ENCODE results near the gene HIBADH.

The HIBADH gene

GRCh38 chr7:27619492-27619891 is 43.2 kb downstream of the HIBADH start:
- H3K36me3 ChIP-seq (ENCODE audit: control insufficient read depth in 2 of 2, insufficient read depth in 2 of 2, low read length in 2 of 2): peaks cover 0 to 4% of the 10 kb centered on the region in 2 donors

DNA sequence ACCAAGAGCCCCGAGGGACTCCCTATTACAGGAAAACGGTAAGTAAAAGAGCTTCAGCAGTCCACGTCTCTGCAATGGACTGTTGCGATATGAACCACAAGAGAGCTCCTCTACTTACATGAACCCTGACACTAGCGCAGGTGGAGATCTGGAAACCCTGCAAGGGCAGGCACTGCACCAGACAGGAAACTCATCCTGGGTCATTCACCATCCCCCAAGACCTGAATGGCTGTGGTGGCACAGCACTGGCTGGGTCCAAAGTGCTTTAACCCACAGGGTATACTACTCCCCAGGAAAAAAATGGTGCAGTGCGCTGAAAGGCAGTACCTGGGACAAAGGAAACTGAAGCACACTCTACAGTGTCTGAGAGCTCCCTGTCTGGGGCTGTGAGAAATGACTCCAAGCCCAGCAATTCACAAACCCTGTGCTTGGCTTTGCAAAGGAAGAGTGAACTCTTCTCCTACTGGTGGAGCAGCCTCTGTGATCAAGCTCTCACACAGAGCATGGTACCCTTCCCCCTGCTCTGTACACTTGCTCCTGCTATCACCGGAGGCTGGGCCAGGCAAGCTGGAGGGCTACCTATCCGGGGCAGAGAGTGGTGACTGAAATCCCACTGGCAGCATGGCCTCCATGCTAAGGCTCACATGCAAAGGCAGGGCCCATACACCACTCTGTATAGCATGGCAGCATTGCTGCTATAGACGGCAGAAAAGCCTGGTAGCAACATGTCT is 44.9 kb downstream of the HIBADH start:
- no peaks in the 10 kb centered on the region for H3K27me3 ChIP-seq (ENCODE audit: control insufficient read depth in 2 of 2, insufficient read depth in 2 of 2, low read length in 2 of 2)
- no peaks in the 10 kb centered on the region for H3K4me1 ChIP-seq (ENCODE audit: control insufficient read depth in 2 of 2, insufficient read depth in 2 of 2, low read length in 2 of 2)
- H3K36me3 ChIP-seq (ENCODE audit: control insufficient read depth in 2 of 2, insufficient read depth in 2 of 2, low read length in 2 of 2): peaks cover 0 to 4% of the 10 kb centered on the region in 2 donors
- peaks cover 9 to 12% of the 10 kb centered on the region in 2 donors for H3K9me3 ChIP-seq (ENCODE audit: control insufficient read depth in 2 of 2, low read length in 2 of 2)
- no peak overlapping the region for H3K27ac ChIP-seq (ENCODE audit: low read depth in 2 of 2, low read length in 2 of 2)
- no peak overlapping the region for H3K4me3 ChIP-seq (ENCODE audit: low read length in 2 of 2)
- H3K9ac ChIP-seq (ENCODE audit: low read depth in 1 of 2, low read length in 2 of 2): no peak overlapping the region

More at GRCh38 chr7:27619492-27619891, 43.2 kb downstream of the HIBADH start:
- Histone ChIP-seq H3K9me3 (ENCODE audit: control insufficient read depth in 2 of 2, low read length in 2 of 2) (peaks cover 9 to 12% of the 10 kb centered on the region in 2 donors), H3K4me3 (ENCODE audit: low read length in 2 of 2) (no peak overlapping the region), H3K27me3 (ENCODE audit: control insufficient read depth in 2 of 2, insufficient read depth in 2 of 2, low read length in 2 of 2) (no peaks in the 10 kb centered on the region), H3K9ac (ENCODE audit: low read depth in 1 of 2, low read length in 2 of 2) (no peak overlapping the region), H3K27ac (ENCODE audit: low read depth in 2 of 2, low read length in 2 of 2) (no peak overlapping the region), H3K4me1 (ENCODE audit: control insufficient read depth in 2 of 2, insufficient read depth in 2 of 2, low read length in 2 of 2) (no peaks in the 10 kb centered on the region)

GRCh38 chr7:27616914-27617548 is 45.7 kb downstream of the HIBADH start:
- no peak overlapping the region for H3K9ac ChIP-seq (ENCODE audit: low read depth in 1 of 2, low read length in 2 of 2)
- peaks cover 0 to 4% of the 10 kb centered on the region in 2 donors for H3K36me3 ChIP-seq (ENCODE audit: control insufficient read depth in 2 of 2, insufficient read depth in 2 of 2, low read length in 2 of 2)
- no peaks in the 10 kb centered on the region for H3K4me1 ChIP-seq (ENCODE audit: control insufficient read depth in 2 of 2, insufficient read depth in 2 of 2, low read length in 2 of 2)
- H3K4me3 ChIP-seq (ENCODE audit: low read length in 2 of 2): no peak overlapping the region
- no peaks in the 10 kb centered on the region for H3K27me3 ChIP-seq (ENCODE audit: control insufficient read depth in 2 of 2, insufficient read depth in 2 of 2, low read length in 2 of 2)
- H3K9me3 ChIP-seq (ENCODE audit: control insufficient read depth in 2 of 2, low read length in 2 of 2): peaks cover 9 to 12% of the 10 kb centered on the region in 2 donors
- H3K27ac ChIP-seq (ENCODE audit: low read depth in 2 of 2, low read length in 2 of 2): no peak overlapping the region

- H3K9me3 ChIP-seq (ENCODE audit: control insufficient read depth in 2 of 2, low read length in 2 of 2): peaks cover 9 to 12% of the 10 kb centered on the region in 2 donors
Observed at GRCh38 chr7:27616186-27616491, 46.5 kb downstream of the HIBADH start.

DNA sequence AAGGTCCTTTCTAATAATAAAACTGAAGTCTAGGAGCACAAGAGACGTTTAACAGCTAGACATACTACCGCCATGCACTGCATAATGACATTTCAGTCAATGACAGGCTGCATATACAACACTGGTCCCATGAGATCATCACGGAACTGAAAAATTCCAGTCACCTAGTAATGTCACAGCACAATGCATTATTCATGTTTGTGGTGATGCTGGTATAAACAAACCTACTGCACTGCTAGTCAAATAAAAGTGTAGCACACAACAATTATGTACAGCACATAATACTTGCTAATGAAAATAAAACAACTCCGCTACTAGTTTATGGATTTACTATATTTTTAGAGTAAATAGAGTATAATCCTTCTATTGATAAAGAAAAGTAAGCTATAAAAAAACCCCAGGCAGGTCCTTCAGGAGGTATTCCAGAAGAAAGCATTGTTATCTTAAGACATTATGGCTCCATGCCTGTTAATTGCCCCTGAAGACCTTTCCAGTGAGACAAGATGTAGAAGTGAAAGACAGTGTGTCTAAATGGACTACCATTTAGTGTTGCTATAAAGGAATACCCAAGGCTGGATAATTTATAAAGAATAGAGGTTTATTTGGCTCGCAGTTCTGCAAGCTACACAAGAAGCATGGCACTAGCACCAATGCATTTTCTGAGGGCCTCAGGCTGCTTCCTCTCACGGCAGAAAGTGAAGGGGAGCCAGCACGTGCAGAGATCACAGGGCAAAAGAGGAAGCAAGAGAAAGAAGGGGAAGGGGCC is 47.1 kb downstream of the HIBADH start:
- no peak overlapping the region for H3K4me3 ChIP-seq (ENCODE audit: low read length in 2 of 2)
- H3K27me3 ChIP-seq (ENCODE audit: control insufficient read depth in 2 of 2, insufficient read depth in 2 of 2, low read length in 2 of 2): no peaks in the 10 kb centered on the region

More at GRCh38 chr7:27616186-27616491, 46.5 kb downstream of the HIBADH start:
- Histone ChIP-seq H3K4me3 (ENCODE audit: low read length in 2 of 2) (no peak overlapping the region), H3K27me3 (ENCODE audit: control insufficient read depth in 2 of 2, insufficient read depth in 2 of 2, low read length in 2 of 2) (no peaks in the 10 kb centered on the region), H3K9ac (ENCODE audit: low read depth in 1 of 2, low read length in 2 of 2) (no peak overlapping the region), H3K27ac (ENCODE audit: low read depth in 2 of 2, low read length in 2 of 2) (no peak overlapping the region), H3K4me1 (ENCODE audit: control insufficient read depth in 2 of 2, insufficient read depth in 2 of 2, low read length in 2 of 2) (no peaks in the 10 kb centered on the region), H3K36me3 (ENCODE audit: control insufficient read depth in 2 of 2, insufficient read depth in 2 of 2, low read length in 2 of 2) (peaks cover 0 to 4% of the 10 kb centered on the region in 2 donors)

DNA sequence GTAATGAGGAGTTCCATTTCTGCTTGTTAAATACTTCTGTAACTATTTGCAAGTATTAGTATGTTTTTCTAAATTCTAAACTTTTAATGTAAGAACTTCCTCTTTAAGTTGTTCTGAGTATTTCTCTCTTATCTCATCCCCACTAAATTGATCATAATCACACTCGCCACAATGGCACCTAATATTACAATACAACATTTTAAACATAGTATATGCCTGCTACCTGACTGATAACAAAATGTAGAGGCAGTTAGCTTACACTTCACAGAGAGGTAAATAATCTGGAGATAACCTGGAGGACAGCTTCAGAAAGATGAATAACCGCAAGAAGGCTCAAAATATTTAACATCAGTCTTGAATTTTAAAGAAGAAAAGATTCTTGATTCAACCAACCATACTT is 48.6 kb downstream of the HIBADH start:
- H3K9ac ChIP-seq (ENCODE audit: low read depth in 1 of 2, low read length in 2 of 2): no peak overlapping the region
- no peaks in the 10 kb centered on the region for H3K4me1 ChIP-seq (ENCODE audit: control insufficient read depth in 2 of 2, insufficient read depth in 2 of 2, low read length in 2 of 2)
- no peaks in the 10 kb centered on the region for H3K27me3 ChIP-seq (ENCODE audit: control insufficient read depth in 2 of 2, insufficient read depth in 2 of 2, low read length in 2 of 2)
- no peak overlapping the region for H3K27ac ChIP-seq (ENCODE audit: low read depth in 2 of 2, low read length in 2 of 2)
- H3K4me3 ChIP-seq (ENCODE audit: low read length in 2 of 2): no peak overlapping the region
- peaks cover 0 to 4% of the 10 kb centered on the region in 2 donors for H3K36me3 ChIP-seq (ENCODE audit: control insufficient read depth in 2 of 2, insufficient read depth in 2 of 2, low read length in 2 of 2)
- peaks cover 0 to 5% of the 10 kb centered on the region in 2 donors for H3K9me3 ChIP-seq (ENCODE audit: control insufficient read depth in 2 of 2, low read length in 2 of 2)

More for the DNA sequence above, 47.1 kb downstream of the HIBADH start:
- no peaks in the 10 kb centered on the region for H3K4me1 ChIP-seq (ENCODE audit: control insufficient read depth in 2 of 2, insufficient read depth in 2 of 2, low read length in 2 of 2)
- peaks cover 9 to 11% of the 10 kb centered on the region in 2 donors for H3K9me3 ChIP-seq (ENCODE audit: control insufficient read depth in 2 of 2, low read length in 2 of 2)
- H3K9ac ChIP-seq (ENCODE audit: low read depth in 1 of 2, low read length in 2 of 2): no peak overlapping the region
- peaks cover 0 to 4% of the 10 kb centered on the region in 2 donors for H3K36me3 ChIP-seq (ENCODE audit: control insufficient read depth in 2 of 2, insufficient read depth in 2 of 2, low read length in 2 of 2)
- no peak overlapping the region for H3K27ac ChIP-seq (ENCODE audit: low read depth in 2 of 2, low read length in 2 of 2)

DNA sequence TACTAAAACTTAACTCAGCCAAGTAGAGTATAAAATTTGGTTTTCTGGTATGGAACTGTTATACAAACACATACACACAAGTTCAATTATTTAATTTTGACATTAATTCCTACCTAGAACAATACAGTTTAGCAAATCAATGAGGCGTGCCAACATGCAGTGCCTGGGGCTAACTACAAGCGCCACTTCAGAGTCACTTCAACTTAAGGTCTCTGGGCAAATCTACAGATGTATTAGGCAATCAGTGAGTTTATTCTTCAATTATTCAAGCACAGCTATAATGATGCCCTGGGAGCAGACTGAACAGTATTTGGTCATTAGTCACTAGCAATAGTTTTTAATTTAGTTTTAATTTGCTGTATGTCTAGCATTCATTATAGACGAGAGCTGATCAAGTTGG is 51.6 kb downstream of the HIBADH start:
- Histone ChIP-seq H3K27me3 (ENCODE audit: control insufficient read depth in 2 of 2, insufficient read depth in 2 of 2, low read length in 2 of 2) (no peaks in the 10 kb centered on the region), H3K4me1 (ENCODE audit: control insufficient read depth in 2 of 2, insufficient read depth in 2 of 2, low read length in 2 of 2) (peaks cover 4% of the 10 kb centered on the region in 2 donors), H3K9ac (ENCODE audit: low read depth in 1 of 2, low read length in 2 of 2) (no peak overlapping the region), H3K36me3 (ENCODE audit: control insufficient read depth in 2 of 2, insufficient read depth in 2 of 2, low read length in 2 of 2) (no peaks in the 10 kb centered on the region), H3K27ac (ENCODE audit: low read depth in 2 of 2, low read length in 2 of 2) (no peak overlapping the region), H3K9me3 (ENCODE audit: control insufficient read depth in 2 of 2, low read length in 2 of 2) (no peaks in the 10 kb centered on the region), H3K4me3 (ENCODE audit: low read length in 2 of 2) (no peak overlapping the region)

DNA sequence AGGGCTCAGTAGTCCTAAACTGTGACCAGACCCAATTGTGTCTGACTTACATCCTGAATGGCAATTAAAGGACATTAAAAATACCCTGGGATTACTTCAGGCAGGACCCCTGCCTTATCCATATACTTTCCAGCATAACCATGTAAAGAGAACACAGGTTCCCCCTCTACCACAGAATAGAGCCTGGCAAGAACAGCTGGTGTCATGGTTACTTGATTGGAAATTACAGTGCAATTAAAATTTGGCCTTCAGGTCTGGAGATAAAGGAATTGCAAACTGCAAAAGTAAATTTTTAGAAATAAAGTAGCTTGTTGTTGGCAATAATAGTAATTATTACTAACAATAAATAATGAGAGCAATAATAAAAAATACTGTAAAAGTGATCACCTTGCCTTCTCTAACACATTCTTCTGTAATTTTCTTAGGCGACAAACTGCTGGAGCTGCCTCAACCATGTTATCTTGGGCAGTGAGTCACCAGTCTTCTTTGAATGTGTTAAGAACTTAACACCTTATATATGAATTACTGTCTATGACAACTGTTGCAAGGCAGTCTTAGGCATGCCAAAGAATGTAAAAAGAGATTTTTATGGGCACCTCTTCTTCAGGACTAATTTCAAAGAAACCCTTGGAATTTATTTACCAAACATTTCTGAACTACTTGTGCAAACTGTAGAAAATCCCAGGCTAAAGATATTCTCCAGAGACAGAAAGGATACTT is 53.7 kb downstream of the HIBADH start:
- Histone ChIP-seq H3K9me3 (ENCODE audit: control insufficient read depth in 2 of 2, low read length in 2 of 2) (no peaks in the 10 kb centered on the region), H3K27ac (ENCODE audit: low read depth in 2 of 2, low read length in 2 of 2) (no peak overlapping the region), H3K27me3 (ENCODE audit: control insufficient read depth in 2 of 2, insufficient read depth in 2 of 2, low read length in 2 of 2) (no peaks in the 10 kb centered on the region), H3K36me3 (ENCODE audit: control insufficient read depth in 2 of 2, insufficient read depth in 2 of 2, low read length in 2 of 2) (no peaks in the 10 kb centered on the region), H3K4me3 (ENCODE audit: low read length in 2 of 2) (no peak overlapping the region), H3K9ac (ENCODE audit: low read depth in 1 of 2, low read length in 2 of 2) (no peak overlapping the region), H3K4me1 (ENCODE audit: control insufficient read depth in 2 of 2, insufficient read depth in 2 of 2, low read length in 2 of 2) (peaks cover 5% of the 10 kb centered on the region in 2 donors)

DNA sequence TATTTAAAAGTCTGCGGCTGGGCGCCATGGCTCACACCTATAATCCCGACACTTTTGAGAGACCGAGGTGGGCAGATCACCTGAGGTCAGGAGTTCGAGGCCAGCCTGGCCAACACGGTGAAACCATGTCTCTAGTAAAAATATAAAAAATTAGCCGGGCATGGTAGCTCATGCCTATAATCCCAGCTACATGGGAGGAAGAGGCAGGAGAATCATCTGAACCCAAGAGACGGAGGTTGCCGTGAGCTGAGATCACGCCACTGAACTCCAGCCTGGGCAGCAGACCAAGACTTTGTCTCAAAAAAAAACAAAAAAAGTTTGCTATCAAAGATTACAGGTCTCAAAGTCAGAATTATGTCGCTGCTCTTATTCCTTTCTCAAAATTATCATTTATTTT is 55.5 kb downstream of the HIBADH start:
- H3K9me3 ChIP-seq (ENCODE audit: control insufficient read depth in 2 of 2, low read length in 2 of 2): no peaks in the 10 kb centered on the region
- H3K27me3 ChIP-seq (ENCODE audit: control insufficient read depth in 2 of 2, insufficient read depth in 2 of 2, low read length in 2 of 2): no peaks in the 10 kb centered on the region
- H3K4me1 ChIP-seq (ENCODE audit: control insufficient read depth in 2 of 2, insufficient read depth in 2 of 2, low read length in 2 of 2): peaks cover 5% of the 10 kb centered on the region in 2 donors
- H3K9ac ChIP-seq (ENCODE audit: low read depth in 1 of 2, low read length in 2 of 2): no peak overlapping the region
- no peaks in the 10 kb centered on the region for H3K36me3 ChIP-seq (ENCODE audit: control insufficient read depth in 2 of 2, insufficient read depth in 2 of 2, low read length in 2 of 2)
- H3K4me3 ChIP-seq (ENCODE audit: low read length in 2 of 2): no peak overlapping the region
- no peak overlapping the region for H3K27ac ChIP-seq (ENCODE audit: low read depth in 2 of 2, low read length in 2 of 2)

Data from mucosa of rectum (tissue), 2 donors.